IPS DF 6.9 (cell line): Measurements from ENCODE around the gene ARHGAP22.
"Not testable (repeated sequence)": the region's sequence is repeated elsewhere in the genome, so short reads cannot be mapped to it uniquely, and the experiment has no call there.

Source experiments
- DNase-seq: peaks from one replicate; pipeline ENCODE4 v3.0.0-alpha.2; 2013; ENCODE audit warnings: low read depth, low spot score
- H3K27ac ChIP-seq: one replicate; pipeline ENCODE4 v1.5.1; 2013; ENCODE audit warnings: low read length, control low read depth
- H3K27me3 ChIP-seq: 2 replicates; pipeline ENCODE4 v1.6.1; 2013; ENCODE audit warnings: mild to moderate bottlenecking, low read length; ENCODE audit not compliant: control insufficient read depth, insufficient read depth
- H3K36me3 ChIP-seq: 2 replicates; pipeline ENCODE4 v1.6.1; 2013; ENCODE audit warnings: low read length; ENCODE audit not compliant: control insufficient read depth, insufficient read depth
- H3K4me1 ChIP-seq: 2 replicates; pipeline ENCODE4 v1.6.1; 2013; ENCODE audit warnings: low read length; ENCODE audit not compliant: control insufficient read depth, insufficient read depth
- H3K4me3 ChIP-seq: 2 replicates; pipeline ENCODE4 v1.5.1; 2013; ENCODE audit warnings: mild to moderate bottlenecking, low read length
- H3K9me3 ChIP-seq: 2 replicates; pipeline ENCODE4 v1.6.1; 2013; ENCODE audit warnings: low read length, inconsistent platforms; ENCODE audit not compliant: control insufficient read depth, insufficient read depth
- WGBS: extraction: QIAGEN DNeasy Blood & Tissue Kit; methylation state at CpG from one replicate; pipeline ENCODE4 v1.1.7; 2013; ENCODE audit warnings: mixed read lengths, missing lambda C conversion rate; ENCODE audit not compliant: insufficient read length, insufficient coverage; 5-methylcytosine and 5-hydroxymethylcytosine counted together

ARHGAP22 gene

DNA sequence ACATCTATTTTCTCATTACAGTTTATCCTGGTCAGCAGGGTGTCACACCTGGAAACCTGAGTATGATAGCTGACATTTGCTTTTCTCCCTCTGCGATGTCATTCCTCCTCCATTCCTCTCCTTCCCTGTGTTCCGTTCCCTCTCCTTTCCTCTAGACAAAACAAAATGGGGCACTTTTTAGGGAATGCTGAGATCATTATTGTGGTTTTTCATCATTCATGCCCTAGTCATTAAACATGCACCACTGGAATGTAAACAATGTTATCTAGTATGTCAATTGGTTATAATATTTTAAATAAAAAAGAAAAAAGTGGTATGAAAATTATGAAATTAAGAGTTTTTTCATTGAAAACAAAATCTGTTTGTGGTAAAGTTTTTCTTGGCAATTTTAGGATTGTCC, 165.8 kb downstream of the ARHGAP22 start:
- no peak overlapping the region for H3K27ac ChIP-seq
- no peaks in the 10 kb centered on the region for H3K4me1 ChIP-seq
- H3K36me3 ChIP-seq: no peaks in the 10 kb centered on the region
- no peak overlapping the region for H3K4me3 ChIP-seq
- no peak for DNase-seq
- no peaks in the 10 kb centered on the region for H3K9me3 ChIP-seq
- WGBS: no CpG with 5 or more reads among the region's 2 CpGs
- no peaks in the 10 kb centered on the region for H3K27me3 ChIP-seq

- no CpG with 5 or more reads among the region's 3 CpGs for WGBS
- no peak for DNase-seq
- H3K27ac ChIP-seq: no peak overlapping the region
- no peaks in the 10 kb centered on the region for H3K36me3 ChIP-seq
- no peaks in the 10 kb centered on the region for H3K9me3 ChIP-seq
- H3K4me1 ChIP-seq: no peaks in the 10 kb centered on the region
- no peak overlapping the region for H3K4me3 ChIP-seq
- H3K27me3 ChIP-seq: no peaks in the 10 kb centered on the region
These were observed 167.3 kb downstream of the ARHGAP22 start for GRCh38 chr10:48437546-48437945.

- Histone ChIP-seq H3K9me3 (no peaks in the 10 kb centered on the region), H3K4me1 (no peaks in the 10 kb centered on the region), H3K27ac (no peak overlapping the region), H3K27me3 (no peaks in the 10 kb centered on the region), H3K36me3 (no peaks in the 10 kb centered on the region), H3K4me3 (no peak overlapping the region)
- no peak for DNase-seq
These were observed 173.0 kb downstream of the ARHGAP22 start for GRCh38 chr10:48431871-48432270.

DNA sequence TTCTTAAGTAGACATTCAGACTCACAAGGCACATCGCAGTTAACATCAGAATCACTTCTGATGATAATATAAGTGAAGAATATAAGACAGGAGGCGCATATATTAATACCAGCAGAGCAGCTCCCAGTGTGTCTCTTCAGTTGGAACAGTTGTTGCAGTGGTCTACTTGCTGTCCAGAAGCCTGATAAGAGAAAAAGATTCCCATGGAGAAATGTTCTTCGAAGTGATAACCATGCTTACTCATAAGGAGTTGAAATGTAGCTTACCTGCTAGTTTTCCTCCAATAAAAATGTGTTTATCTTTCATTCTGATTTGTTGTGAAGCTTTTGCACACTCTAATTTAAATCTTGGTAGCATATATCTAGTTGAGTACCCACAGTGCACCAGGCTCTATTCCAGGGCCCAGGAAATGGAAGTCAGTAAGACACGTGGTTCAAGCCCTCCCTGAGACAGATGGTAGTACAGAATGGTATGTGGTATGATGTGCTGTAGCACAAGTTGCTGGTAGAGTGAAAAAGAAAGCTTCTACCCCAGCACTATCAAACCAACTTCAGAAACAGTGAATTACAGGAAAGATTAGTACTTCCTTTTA, 174.4 kb downstream of the ARHGAP22 start:
- H3K9me3 ChIP-seq: no peaks in the 10 kb centered on the region

GRCh38 chr10:48429309-48429708, 175.6 kb downstream of the ARHGAP22 start:
- H3K9me3 ChIP-seq: no peaks in the 10 kb centered on the region
- no peaks in the 10 kb centered on the region for H3K27me3 ChIP-seq
- no peak for DNase-seq
- no peaks in the 10 kb centered on the region for H3K4me1 ChIP-seq
- no CpG with 5 or more reads among the region's 1 CpG for WGBS
- no peaks in the 10 kb centered on the region for H3K36me3 ChIP-seq
- H3K4me3 ChIP-seq: no peak overlapping the region
- H3K27ac ChIP-seq: no peak overlapping the region

More for the DNA sequence above, 174.4 kb downstream of the ARHGAP22 start:
- Histone ChIP-seq H3K4me1 (no peaks in the 10 kb centered on the region), H3K27me3 (no peaks in the 10 kb centered on the region), H3K36me3 (no peaks in the 10 kb centered on the region), H3K4me3 (no peak overlapping the region), H3K27ac (no peak overlapping the region)
- DNase-seq: no peak
- no CpG with 5 or more reads among the region's 4 CpGs for WGBS

DNA sequence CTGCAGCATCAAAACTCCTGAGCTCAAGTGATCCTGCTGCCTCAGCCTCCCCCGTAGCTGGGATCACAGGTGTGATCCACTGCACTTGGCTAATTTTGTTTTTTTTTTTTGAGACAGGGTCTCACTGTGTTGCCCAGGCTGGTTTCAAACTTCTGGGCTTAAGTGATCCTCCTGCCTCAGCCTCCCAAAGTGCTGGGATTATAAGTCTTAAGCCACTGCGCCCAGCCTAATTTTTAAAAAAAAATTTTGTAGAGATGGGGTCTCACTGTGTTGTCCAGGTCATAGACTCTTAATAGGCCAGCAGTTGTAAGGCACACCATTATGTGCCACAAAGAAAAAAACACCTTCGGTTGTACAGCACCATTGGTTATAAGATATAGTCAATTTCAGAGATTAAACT, 176.0 kb downstream of the ARHGAP22 start:
- H3K27ac ChIP-seq: no peak overlapping the region
- H3K9me3 ChIP-seq: no peaks in the 10 kb centered on the region
- no peaks in the 10 kb centered on the region for H3K27me3 ChIP-seq
- no peak overlapping the region for H3K4me3 ChIP-seq
- no peak for DNase-seq
- no CpG with 5 or more reads among the region's 3 CpGs for WGBS
- H3K4me1 ChIP-seq: no peaks in the 10 kb centered on the region
- no peaks in the 10 kb centered on the region for H3K36me3 ChIP-seq

GRCh38 chr10:48423884-48424283, 181.0 kb downstream of the ARHGAP22 start:
- no peaks in the 10 kb centered on the region for H3K4me1 ChIP-seq
- no peak for DNase-seq
- H3K4me3 ChIP-seq: no peak overlapping the region
- H3K27me3 ChIP-seq: no peaks in the 10 kb centered on the region
- no peak overlapping the region for H3K27ac ChIP-seq
- WGBS: no CpG with 5 or more reads among the region's 4 CpGs
- no peaks in the 10 kb centered on the region for H3K36me3 ChIP-seq
- H3K9me3 ChIP-seq: no peaks in the 10 kb centered on the region

DNA sequence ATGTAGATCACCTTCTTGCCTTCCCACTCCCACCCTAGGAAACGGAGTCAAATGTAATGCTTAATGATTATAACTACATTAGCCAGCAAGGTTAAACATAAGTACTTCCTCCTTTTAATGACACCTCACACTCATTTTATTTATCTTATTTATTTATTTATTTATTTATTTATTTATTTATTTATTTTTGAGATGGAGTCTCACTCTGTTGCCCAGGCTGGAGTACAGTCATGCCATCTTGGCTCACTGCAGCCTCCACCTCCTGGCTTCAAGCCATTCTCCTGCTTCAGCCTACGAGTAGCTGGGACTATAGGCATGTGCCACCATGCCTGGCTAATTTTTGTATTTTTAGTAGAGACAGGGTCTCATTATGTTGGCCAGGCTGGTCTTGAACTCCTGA, 183.0 kb downstream of the ARHGAP22 start:
- H3K36me3 ChIP-seq, H3K27me3 ChIP-seq, H3K9me3 ChIP-seq, H3K4me3 ChIP-seq, H3K4me1 ChIP-seq, H3K27ac ChIP-seq, DNase-seq: not testable (repeated sequence)
- no CpG with 5 or more reads among the region's 2 CpGs for WGBS

DNA sequence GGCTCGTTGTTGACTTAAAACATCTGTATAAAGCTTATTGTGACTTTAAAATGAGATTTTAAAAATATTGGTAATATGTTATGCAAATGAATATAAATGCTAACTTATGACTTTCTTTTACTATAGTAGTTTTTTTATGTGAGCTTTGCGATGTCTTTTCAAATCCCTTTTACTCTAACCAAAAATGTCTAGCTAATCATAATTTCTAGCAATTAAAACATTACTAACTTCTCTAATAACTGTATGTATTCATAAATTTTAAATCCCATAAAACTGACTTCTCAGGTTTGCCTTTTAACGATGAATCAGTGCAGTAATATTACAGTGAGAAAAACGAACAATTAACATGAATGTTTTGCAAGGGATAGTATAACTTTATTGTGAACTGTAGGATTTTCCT, 185.2 kb downstream of the ARHGAP22 start:
- Histone ChIP-seq H3K4me1 (0 out of 2 replicates have a peak, but pooled peaks cover 1% of the 10 kb centered on the region), H3K4me3 (no peak overlapping the region), H3K9me3 (no peaks in the 10 kb centered on the region), H3K27me3 (no peaks in the 10 kb centered on the region), H3K36me3 (no peaks in the 10 kb centered on the region), H3K27ac (no peak overlapping the region)
- WGBS: 100% methylated on average over 1 of the region's 4 CpGs
- no peak for DNase-seq

DNA sequence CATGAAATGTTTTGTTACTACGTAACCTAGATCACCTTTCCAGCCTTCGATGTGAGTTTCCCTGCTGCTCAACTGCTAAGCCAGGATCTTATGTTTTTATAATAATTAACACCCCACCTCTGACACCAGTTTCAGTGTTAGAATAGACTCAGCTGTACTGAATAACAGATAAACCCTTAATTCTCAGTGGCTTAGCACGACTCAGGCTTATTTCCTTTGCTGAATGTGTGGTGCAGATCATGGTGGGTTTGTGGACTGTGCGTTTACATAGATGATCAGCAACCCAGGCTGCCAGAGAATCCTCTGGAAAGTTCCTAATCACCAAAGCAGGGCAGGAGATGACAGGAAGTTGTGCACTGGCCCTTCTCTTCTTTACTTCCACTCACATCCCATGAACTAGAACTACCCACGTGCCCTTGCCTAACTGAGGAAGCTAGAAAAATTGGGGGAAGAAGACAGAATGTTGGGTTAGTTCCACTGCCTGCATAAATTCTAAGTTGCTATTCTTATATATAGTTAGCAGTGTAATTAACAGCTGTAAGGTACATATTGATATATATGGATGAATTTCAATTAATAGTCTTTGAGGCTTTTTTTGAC, 186.6 kb downstream of the ARHGAP22 start:
- Histone ChIP-seq H3K9me3 (no peaks in the 10 kb centered on the region), H3K4me1 (0 out of 2 replicates have a peak, but pooled peaks cover 1% of the 10 kb centered on the region), H3K4me3 (no peak overlapping the region), H3K27ac (no peak overlapping the region), H3K36me3 (no peaks in the 10 kb centered on the region), H3K27me3 (no peaks in the 10 kb centered on the region)
- no peak for DNase-seq
- no CpG with 5 or more reads among the region's 5 CpGs for WGBS

- 0 out of 2 replicates have a peak, but pooled peaks cover 1% of the 10 kb centered on the region for H3K4me1 ChIP-seq
- H3K36me3 ChIP-seq: peaks cover 2% of the 10 kb centered on the region; the same call in 1 of the 2 replicates
- no peaks in the 10 kb centered on the region for H3K27me3 ChIP-seq
- WGBS: no CpG with 5 or more reads among the region's 1 CpG
- no peak for DNase-seq
- H3K9me3 ChIP-seq: no peaks in the 10 kb centered on the region
- H3K4me3 ChIP-seq: no peak overlapping the region
- H3K27ac ChIP-seq: no peak overlapping the region
These were observed 187.5 kb downstream of the ARHGAP22 start for GRCh38 chr10:48417374-48417773.
